Heart left ventricle (tissue), 13 donors: Measurements from ENCODE around the gene TRAPPC12.

ENCODE experiments used
- CTCF ChIP-seq, 12 donors: fragments of 200-600 bp; sonication (generic) in 4 of 12; IDR thresholded peaks; one replicate each; pipeline versions ENCODE4 v1.5.0 to v1.8.0; 2018 to 2022; ENCODE audit warnings: antibody characterized with exemption in 12 of 12, mild to moderate bottlenecking in 5 of 12
- POLR2A ChIP-seq, 2 donors: fragments of 450-650 bp; IDR thresholded peaks; one replicate each; pipeline ENCODE4 v1.6.1; 2017; ENCODE audit warnings: antibody characterized with exemption in 2 of 2, mild to moderate bottlenecking in 2 of 2, moderate library complexity in 2 of 2
- donor health status: ischemic (EF 13 %, LVEDD 7.1; RV severe dilation, severe dysfunction).
- donor health status: DM: no; HTN: yes; CAD: no.
- donor health status: DM: no; HTN: no; CAD: no.
- donor health status: ischemic (EF 25% LVEDD 6.9; RV normal size, moderate dysfunction).
- donor health status: ischemic (EF 25% LVEDD 5.7; RV mildly dilated, moderate dysfunction).
- donor health status: ischemic (EF 35%, LVEDD 5.7; RV mildly dilated, moderate dysfunction).
- donor health status: nonischemic (EF 11% LVEDD 7.7; RV severe dilation, severe dysfunction).
- donor health status: DM: yes; HTN: yes; CAD: no.
- donor health status: PGD.
- donor health status: ischemic (EF 29% LVEDD 5.4; RV normal size, mild dysfunction).
- donor health status: nonischemic (EF 23%, LVEDD 6.1; RV moderate dilation, normal function).

- no peak for TF ChIP-seq CTCF (IDR thresholded peaks at IDR 0.05)
- no peak for TF ChIP-seq POLR2A (IDR thresholded peaks at IDR 0.05)
These were observed 201 bp upstream of the TRAPPC12 start for GRCh38 chr2:3379339-3379646.
